ENCODE measurements around the gene FBH1. TPM values are rescaled to one million over a fixed set of nuclear protein-coding genes. Genes with fewer than 3 reads are reported as not detected.

The FBH1 gene
- total and polyA plus RNA-seq, 2 donors from 2014 or later: 70.7 to 76.5 TPM

GRCh38 chr10:5943536-5943935, 53.5 kb downstream of the FBH1 start:
- H3K4me3 ChIP-seq (ENCODE audit: low read length in 3 of 3): no peak overlapping the region
- DNase-seq: peak; percentile 73 to 84 (median 76)
- intact Hi-C loops (cut with DNase I): no loop called here

GRCh38 chr10:5944389-5945189, 54.5 kb downstream of the FBH1 start:
- H3K4me3 ChIP-seq (ENCODE audit: low read length in 3 of 3): no peak overlapping the region
- peak overlapping the region in 1 of 3 donors; percentile 20 for H3K9ac ChIP-seq (ENCODE audit: low read length in 3 of 3)
- H3K4me1 ChIP-seq (ENCODE audit: control insufficient read depth in 2 of 3, insufficient read depth in 2 of 3, low read depth in 1 of 3, low read length in 3 of 3): peaks cover 3 to 19% (median 15%) of the 10 kb centered on the region in 3 donors
- peak overlapping the region; percentile 93 for H3K27ac ChIP-seq (ENCODE audit: low read depth in 2 of 2, low read length in 2 of 2)
- no peaks in the 10 kb centered on the region for H3K27me3 ChIP-seq (ENCODE audit: control insufficient read depth, insufficient read depth, low read length)
- intact Hi-C loops (cut with DNase I): no loop called here
- no peaks in the 10 kb centered on the region for H3K9me3 ChIP-seq (ENCODE audit: control insufficient read depth in 2 of 3, insufficient read depth in 1 of 3, low read length in 3 of 3)
- no peaks in the 10 kb centered on the region for H3K36me3 ChIP-seq (ENCODE audit: control insufficient read depth in 2 of 3, insufficient read depth in 3 of 3, low read length in 3 of 3)
- FAIRE-seq (peak; percentile 41), DNase-seq (peak in 4 of 5 donors; percentile 59 to 97 (median 81))
- TF ChIP-seq CTCF (IDR thresholded peaks at IDR 0.05; ENCODE audit: borderline replicate concordance, extremely low read depth, insufficient read depth): no peak

More at GRCh38 chr10:5943536-5943935, 53.5 kb downstream of the FBH1 start:
- peaks cover 3 to 19% (median 15%) of the 10 kb centered on the region in 3 donors for H3K4me1 ChIP-seq (ENCODE audit: control insufficient read depth in 2 of 3, insufficient read depth in 2 of 3, low read depth in 1 of 3, low read length in 3 of 3)
- no peaks in the 10 kb centered on the region for H3K27me3 ChIP-seq (ENCODE audit: control insufficient read depth, insufficient read depth, low read length)
- H3K9ac ChIP-seq (ENCODE audit: low read length in 3 of 3): peak overlapping the region in 1 of 3 donors; percentile 5
- H3K9me3 ChIP-seq (ENCODE audit: control insufficient read depth in 2 of 3, insufficient read depth in 1 of 3, low read length in 3 of 3): no peaks in the 10 kb centered on the region
- no peak for TF ChIP-seq CTCF (IDR thresholded peaks at IDR 0.05; ENCODE audit: borderline replicate concordance, extremely low read depth, insufficient read depth)
- FAIRE-seq: no peak
- H3K36me3 ChIP-seq (ENCODE audit: control insufficient read depth in 2 of 3, insufficient read depth in 3 of 3, low read length in 3 of 3): no peaks in the 10 kb centered on the region
- H3K27ac ChIP-seq (ENCODE audit: low read depth in 2 of 2, low read length in 2 of 2): peak overlapping the region; percentile 65 to 89

GRCh38 chr10:5945190-5945509, 55.1 kb downstream of the FBH1 start:
- DNase-seq (peak in 1 of 5 donors; percentile 61), FAIRE-seq (no peak)
- H3K4me3 ChIP-seq (ENCODE audit: low read length in 3 of 3): peak overlapping the region in 2 of 3 donors; percentile 14 to 51
- H3K27me3 ChIP-seq (ENCODE audit: control insufficient read depth, insufficient read depth, low read length): no peaks in the 10 kb centered on the region
- H3K36me3 ChIP-seq (ENCODE audit: control insufficient read depth in 2 of 3, insufficient read depth in 3 of 3, low read length in 3 of 3): no peaks in the 10 kb centered on the region
- intact Hi-C loops (cut with DNase I): no loop called here
- peaks cover 3 to 19% (median 15%) of the 10 kb centered on the region in 3 donors for H3K4me1 ChIP-seq (ENCODE audit: control insufficient read depth in 2 of 3, insufficient read depth in 2 of 3, low read depth in 1 of 3, low read length in 3 of 3)
- H3K27ac ChIP-seq (ENCODE audit: low read depth in 2 of 2, low read length in 2 of 2): peak overlapping the region; percentile 93
- no peak for TF ChIP-seq CTCF (IDR thresholded peaks at IDR 0.05; ENCODE audit: borderline replicate concordance, extremely low read depth, insufficient read depth)
- H3K9ac ChIP-seq (ENCODE audit: low read length in 3 of 3): peak overlapping the region in 1 of 3 donors; percentile 38
- no peaks in the 10 kb centered on the region for H3K9me3 ChIP-seq (ENCODE audit: control insufficient read depth in 2 of 3, insufficient read depth in 1 of 3, low read length in 3 of 3)
